GM21360 (cell line): ENCODE measurements around the gene AUTS2.

ENCODE experiments used
- ATAC-seq: cut with Tn5 transposase; IDR thresholded peaks from one replicate; pipeline ENCODE4 v1.9.1; 2021; ENCODE audit warnings: mild to moderate bottlenecking, moderate library complexity; ENCODE audit not compliant: unreplicated experiment

AUTS2 gene

GRCh38 chr7:69811476-69812308, 213.4 kb downstream of the AUTS2 start:
- no peak for ATAC-seq

DNA sequence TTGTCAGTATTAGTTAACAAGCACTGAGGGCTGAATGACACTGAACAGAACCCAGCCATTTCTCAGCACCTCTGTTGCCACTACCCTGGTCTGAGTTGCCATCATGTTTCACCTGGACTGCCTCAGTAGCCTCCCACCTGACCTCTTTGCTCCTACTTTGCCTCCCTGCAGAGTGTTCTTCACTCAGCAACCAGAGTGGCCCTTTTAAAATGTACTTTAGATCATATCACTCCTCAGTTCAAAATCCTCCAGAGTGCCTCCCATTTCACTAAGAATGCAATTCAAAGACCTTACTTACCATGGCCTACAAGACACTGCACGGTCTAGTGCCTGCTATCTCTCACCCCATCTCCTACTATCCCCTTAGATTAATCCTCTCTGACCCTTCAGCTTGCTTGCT, 214.5 kb downstream of the AUTS2 start:
- ATAC-seq = no peak

DNA sequence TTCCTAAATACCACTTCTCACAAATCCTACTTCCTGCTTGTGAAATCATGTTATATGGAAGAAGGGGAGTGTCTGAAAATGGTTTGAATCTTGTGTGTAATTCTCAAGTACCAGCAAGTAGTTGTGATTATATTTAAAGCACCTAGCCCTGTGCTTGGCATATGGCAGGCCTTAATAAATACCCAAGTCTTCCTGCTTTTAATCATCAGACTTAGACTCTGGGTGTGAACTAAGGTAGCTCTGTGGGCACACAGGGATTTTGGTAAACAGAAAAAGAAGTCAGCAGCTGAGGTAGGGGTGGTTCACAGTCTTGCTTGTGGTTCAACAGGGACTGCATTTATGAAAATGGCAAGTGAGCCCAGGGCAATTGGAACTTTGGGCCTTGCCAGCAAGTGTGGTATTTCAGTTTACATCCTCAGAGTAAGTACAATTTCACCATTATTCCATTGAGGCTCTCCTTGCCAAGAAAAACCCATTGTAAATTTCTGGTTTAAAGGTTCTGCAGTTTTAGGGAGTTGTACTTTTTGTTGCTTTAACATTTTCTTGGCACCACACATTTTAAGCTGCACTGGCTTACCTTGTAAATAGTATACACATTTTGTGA, 215.5 kb downstream of the AUTS2 start:
- ATAC-seq = no peak

DNA sequence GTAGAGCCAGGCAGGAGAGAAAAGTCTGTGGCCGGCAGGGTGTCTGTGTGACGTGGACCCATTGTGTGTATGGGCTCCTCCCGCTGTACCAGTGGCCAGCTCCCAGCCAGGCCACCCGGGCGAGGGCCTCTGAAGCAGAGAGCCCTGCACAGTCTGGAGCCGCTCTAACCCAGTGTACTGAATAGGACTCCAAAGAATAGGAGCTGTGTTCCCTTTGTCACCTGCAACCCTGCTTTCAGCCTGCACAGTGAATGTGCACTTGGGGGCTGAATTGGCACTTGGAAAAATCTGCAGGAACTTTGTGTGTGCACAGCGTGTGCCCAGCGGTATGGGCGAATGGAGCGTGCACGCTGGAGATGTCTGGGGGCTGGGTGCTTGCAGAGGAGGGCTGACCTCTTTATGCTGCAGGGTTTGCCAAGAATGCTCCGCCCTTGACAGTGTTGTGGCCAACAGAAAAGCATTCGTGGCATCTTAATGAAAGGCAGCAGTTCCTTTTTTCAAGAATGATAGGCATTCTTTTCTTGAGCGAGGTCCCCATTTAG, 216.2 kb downstream of the AUTS2 start:
- ATAC-seq = no peak

DNA sequence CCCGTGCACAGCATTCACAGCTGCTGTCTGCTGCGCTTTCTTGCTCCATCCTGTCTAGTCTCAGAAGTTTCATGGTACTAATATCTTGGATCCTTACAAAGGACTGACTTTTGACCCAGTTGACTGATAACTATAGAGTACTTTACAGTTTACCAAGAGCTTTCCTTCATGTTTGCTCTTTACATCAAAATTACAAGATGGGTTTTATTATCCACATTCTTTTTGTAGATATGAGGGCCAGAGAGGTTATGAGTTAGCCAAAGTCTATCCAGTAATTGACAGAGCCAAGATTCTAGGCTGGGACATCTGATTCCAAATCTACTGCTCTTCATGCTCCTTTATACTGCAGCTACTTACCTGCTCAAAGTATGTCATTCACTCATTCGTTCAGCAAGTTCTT, 218.2 kb downstream of the AUTS2 start:
- ATAC-seq = no peak

- ATAC-seq = no peak
Measured at GRCh38 chr7:69817121-69817520, 218.8 kb downstream of the AUTS2 start.

GRCh38 chr7:69817841-69818635, 219.8 kb downstream of the AUTS2 start:
- no peak for ATAC-seq

- ATAC-seq = no peak
Measured at GRCh38 chr7:69818636-69819332, 220.5 kb downstream of the AUTS2 start.

DNA sequence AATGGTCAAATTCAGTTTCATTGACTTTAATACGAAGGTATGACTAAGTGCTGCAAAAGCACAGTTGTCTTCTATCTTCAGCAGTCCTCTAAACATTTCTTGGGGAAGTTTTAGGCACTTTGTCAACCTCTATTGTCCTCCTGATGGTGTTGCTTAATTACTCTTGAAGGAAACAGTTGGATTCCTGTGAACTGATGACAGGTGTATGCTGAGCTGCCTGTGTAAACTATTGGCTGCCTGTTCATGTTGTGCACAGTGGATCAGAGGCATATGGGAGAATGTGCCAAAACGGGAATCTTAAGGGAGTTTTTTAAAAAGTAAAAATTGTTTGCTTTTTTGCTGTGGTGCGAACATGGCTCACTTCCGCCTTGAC, 221.0 kb downstream of the AUTS2 start:
- no peak for ATAC-seq

GRCh38 chr7:69820479-69821192, 222.4 kb downstream of the AUTS2 start:
- no peak for ATAC-seq

- no peak for ATAC-seq
Measured at GRCh38 chr7:69822386-69822785, 224.1 kb downstream of the AUTS2 start.

DNA sequence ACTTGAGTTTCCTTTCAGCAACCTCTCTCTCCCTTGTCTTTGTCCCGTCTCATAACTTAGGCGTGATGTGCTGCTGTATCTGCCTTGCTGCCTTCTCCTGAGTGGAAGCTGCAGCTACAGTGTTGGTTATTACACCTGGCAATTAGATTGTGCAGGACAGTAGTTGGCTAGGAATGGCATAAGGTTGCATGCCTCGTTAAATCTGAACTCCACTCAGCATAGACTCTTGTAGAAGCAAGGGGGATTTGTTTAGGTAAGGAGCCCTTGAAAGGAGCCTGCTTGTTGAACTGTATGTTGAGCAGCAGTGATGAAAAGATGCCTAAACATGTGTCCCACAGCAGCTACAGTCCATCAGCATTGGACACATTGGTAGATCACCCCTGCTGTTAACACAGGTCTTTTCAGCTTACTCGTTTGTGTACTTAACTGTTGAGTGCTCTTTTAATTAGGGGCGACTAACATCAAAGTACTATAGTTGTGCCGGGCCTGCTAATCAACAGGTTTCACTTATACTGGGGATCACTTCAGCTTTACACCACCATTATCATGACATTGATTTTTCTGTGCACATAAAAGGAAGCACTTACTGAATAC, 225.0 kb downstream of the AUTS2 start:
- no peak for ATAC-seq

GRCh38 chr7:69825113-69825972, 227.1 kb downstream of the AUTS2 start:
- ATAC-seq = no peak

GRCh38 chr7:69826283-69826682, 228.0 kb downstream of the AUTS2 start:
- ATAC-seq = no peak

- ATAC-seq = no peak
Measured at GRCh38 chr7:69827140-69827539, 228.9 kb downstream of the AUTS2 start.

- no peak for ATAC-seq
Measured at GRCh38 chr7:69827558-69827957, 229.3 kb downstream of the AUTS2 start.

DNA sequence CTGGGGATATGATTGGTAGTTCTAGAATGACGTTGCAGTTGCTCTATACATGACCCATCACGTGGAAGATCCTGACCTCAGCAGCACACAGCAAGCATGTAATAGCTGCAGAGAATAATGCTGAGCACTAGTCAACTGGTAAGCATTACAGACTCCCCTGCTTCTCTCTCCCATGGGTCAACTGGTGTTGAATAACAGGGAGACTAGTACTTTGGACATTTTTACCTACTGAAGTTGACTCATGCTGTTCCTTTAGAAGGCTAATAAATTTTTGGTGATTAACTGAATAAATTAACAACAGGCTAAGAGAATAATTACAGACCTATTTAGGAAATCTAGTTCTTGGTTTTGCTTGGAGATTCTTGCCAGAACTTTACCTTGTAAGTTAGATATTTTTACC, 234.1 kb downstream of the AUTS2 start:
- no peak for ATAC-seq

- no peak for ATAC-seq
Measured at GRCh38 chr7:69833964-69834363, 235.7 kb downstream of the AUTS2 start.

DNA sequence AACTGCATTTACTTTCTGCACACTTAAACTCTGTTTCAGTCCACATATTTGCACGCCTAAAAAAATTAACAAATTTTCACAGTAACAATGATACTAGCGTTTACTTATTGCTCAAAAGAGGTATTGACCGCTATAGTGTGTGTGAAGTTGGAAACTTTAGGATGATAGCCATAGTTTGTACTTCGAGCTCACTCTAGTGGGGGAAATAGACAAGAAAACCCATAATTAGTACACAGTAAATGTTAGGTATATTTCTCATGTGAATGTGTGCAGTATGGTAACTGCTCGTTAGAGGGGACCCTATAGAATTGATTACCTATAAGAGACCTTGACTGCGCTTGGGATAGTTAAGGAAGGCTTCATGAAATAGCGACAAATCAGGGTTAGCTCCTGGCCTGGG, 238.4 kb downstream of the AUTS2 start:
- no peak for ATAC-seq
